ENCODE data around the gene SRGAP3.

Gene SRGAP3

DNA sequence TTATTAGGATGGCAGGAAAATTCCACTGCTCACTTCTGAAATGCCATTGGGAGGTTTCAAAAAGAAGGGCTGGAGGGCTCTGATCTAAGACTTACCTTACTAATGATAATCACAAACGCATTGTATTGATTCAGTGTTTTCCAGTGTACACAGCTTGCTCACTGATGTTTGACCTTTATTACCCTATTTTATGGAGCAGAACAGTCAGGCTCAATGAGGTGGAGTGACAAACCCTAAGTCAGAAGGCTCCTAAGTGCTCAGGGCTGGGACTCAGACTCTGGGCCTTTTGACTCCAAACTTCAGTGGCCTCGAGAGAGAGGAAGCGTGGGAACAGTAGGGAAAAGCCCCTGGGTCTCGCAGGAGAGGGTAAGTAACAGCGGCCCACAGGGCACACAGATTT is 265.9 kb downstream of the SRGAP3 start:
- Histone ChIP-seq H3K9ac (ENCODE audit: low read depth, low read length, poor library complexity, severe bottlenecking) (no peak overlapping the region), H3K36me3 (ENCODE audit: insufficient read depth, low read length) (no peaks in the 10 kb centered on the region), H2AFZ (ENCODE audit: low read length) (no peak overlapping the region), H3K4me3 (ENCODE audit: low read length, poor library complexity, severe bottlenecking) (no peak overlapping the region), H3K4me2 (ENCODE audit: low read depth, low read length, poor library complexity, severe bottlenecking) (no peak overlapping the region), H3F3A (ENCODE audit: low read depth) (no peaks in the 10 kb centered on the region), H3K79me2 (ENCODE audit: insufficient read depth, low read length) (no peaks in the 10 kb centered on the region), H4K20me1 (ENCODE audit: insufficient read depth, low read length, poor library complexity, severe bottlenecking) (no peaks in the 10 kb centered on the region), H3K4me1 (ENCODE audit: insufficient read depth, low read length, poor library complexity, severe bottlenecking) (no peaks in the 10 kb centered on the region), H3K27me3 (ENCODE audit: insufficient read depth, low read length, poor library complexity, severe bottlenecking) (no peaks in the 10 kb centered on the region), H3K9me2 (replicated peaks; ENCODE audit: low read depth, low read length) (no peaks in the 10 kb centered on the region), H3K9me3 (ENCODE audit: insufficient read depth, low read depth, low read length) (no peaks in the 10 kb centered on the region)
- no peak for TF ChIP-seq EZH2phosphoT487 (IDR thresholded peaks at IDR 0.05; ENCODE audit: borderline replicate concordance)

GRCh38 chr3:8983026-8983425 is 266.4 kb downstream of the SRGAP3 start:
- H3K9ac ChIP-seq (ENCODE audit: low read depth, low read length, poor library complexity, severe bottlenecking): no peak overlapping the region
- H3K9me3 ChIP-seq (ENCODE audit: insufficient read depth, low read depth, low read length): no peaks in the 10 kb centered on the region
- H2AFZ ChIP-seq (ENCODE audit: low read length): no peak overlapping the region
- no peaks in the 10 kb centered on the region for H3F3A ChIP-seq (ENCODE audit: low read depth)
- no peak overlapping the region for H3K4me3 ChIP-seq (ENCODE audit: low read length, poor library complexity, severe bottlenecking)
- H4K20me1 ChIP-seq (ENCODE audit: insufficient read depth, low read length, poor library complexity, severe bottlenecking): no peaks in the 10 kb centered on the region
- no peak overlapping the region for H3K4me2 ChIP-seq (ENCODE audit: low read depth, low read length, poor library complexity, severe bottlenecking)
- H3K4me1 ChIP-seq (ENCODE audit: insufficient read depth, low read length, poor library complexity, severe bottlenecking): no peaks in the 10 kb centered on the region
- H3K27me3 ChIP-seq (ENCODE audit: insufficient read depth, low read length, poor library complexity, severe bottlenecking): no peaks in the 10 kb centered on the region
- no peaks in the 10 kb centered on the region for H3K36me3 ChIP-seq (ENCODE audit: insufficient read depth, low read length)
- TF ChIP-seq EZH2phosphoT487 (IDR thresholded peaks at IDR 0.05; ENCODE audit: borderline replicate concordance) (no peak), CTCF (conservative IDR thresholded peaks at IDR 0.05; ENCODE audit: low read length) (no peak)
- H3K9me2 ChIP-seq (replicated peaks; ENCODE audit: low read depth, low read length): no peaks in the 10 kb centered on the region
- no peaks in the 10 kb centered on the region for H3K79me2 ChIP-seq (ENCODE audit: insufficient read depth, low read length)

GRCh38 chr3:8982509-8982908 is 266.9 kb downstream of the SRGAP3 start:
- Histone ChIP-seq H2AFZ (ENCODE audit: low read length) (no peak overlapping the region), H3K4me1 (ENCODE audit: insufficient read depth, low read length, poor library complexity, severe bottlenecking) (no peaks in the 10 kb centered on the region), H3K79me2 (ENCODE audit: insufficient read depth, low read length) (no peaks in the 10 kb centered on the region), H3K9me2 (replicated peaks; ENCODE audit: low read depth, low read length) (no peaks in the 10 kb centered on the region), H4K20me1 (ENCODE audit: insufficient read depth, low read length, poor library complexity, severe bottlenecking) (no peaks in the 10 kb centered on the region), H3K4me3 (ENCODE audit: low read length, poor library complexity, severe bottlenecking) (no peak overlapping the region), H3K27me3 (ENCODE audit: insufficient read depth, low read length, poor library complexity, severe bottlenecking) (no peaks in the 10 kb centered on the region), H3F3A (ENCODE audit: low read depth) (no peaks in the 10 kb centered on the region), H3K36me3 (ENCODE audit: insufficient read depth, low read length) (no peaks in the 10 kb centered on the region), H3K9ac (ENCODE audit: low read depth, low read length, poor library complexity, severe bottlenecking) (no peak overlapping the region), H3K4me2 (ENCODE audit: low read depth, low read length, poor library complexity, severe bottlenecking) (no peak overlapping the region), H3K9me3 (ENCODE audit: insufficient read depth, low read depth, low read length) (no peaks in the 10 kb centered on the region)
- TF ChIP-seq EZH2phosphoT487 (IDR thresholded peaks at IDR 0.05; ENCODE audit: borderline replicate concordance): no peak
- no peak for TF ChIP-seq CTCF (conservative IDR thresholded peaks at IDR 0.05; ENCODE audit: low read length)

DNA sequence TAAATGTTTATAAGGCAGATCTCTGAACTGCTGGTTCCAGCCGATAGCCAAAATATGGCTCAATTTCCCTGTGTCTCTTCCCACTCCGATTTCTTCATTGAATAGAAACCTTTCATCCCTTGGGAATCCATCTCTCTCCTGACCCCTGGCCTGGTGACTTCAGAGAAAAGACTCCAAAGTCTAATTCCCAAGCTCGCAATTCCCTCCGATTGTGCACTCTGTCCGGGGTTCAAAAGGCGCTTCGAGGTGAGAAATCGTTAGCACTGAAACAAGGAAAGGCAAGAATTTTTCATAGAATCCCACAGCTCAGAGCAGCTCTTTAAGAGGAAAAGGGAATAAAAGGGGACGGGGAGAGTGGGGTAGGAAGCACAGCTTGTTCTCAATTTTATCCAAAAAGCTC is 267.7 kb downstream of the SRGAP3 start:
- H3F3A ChIP-seq (ENCODE audit: low read depth): no peaks in the 10 kb centered on the region
- H3K9me3 ChIP-seq (ENCODE audit: insufficient read depth, low read depth, low read length): no peaks in the 10 kb centered on the region
- H2AFZ ChIP-seq (ENCODE audit: low read length): no peak overlapping the region
- TF ChIP-seq EZH2phosphoT487 (IDR thresholded peaks at IDR 0.05; ENCODE audit: borderline replicate concordance) (no peak), CTCF (conservative IDR thresholded peaks at IDR 0.05; ENCODE audit: low read length) (no peak)
- H3K4me1 ChIP-seq (ENCODE audit: insufficient read depth, low read length, poor library complexity, severe bottlenecking): no peaks in the 10 kb centered on the region
- H3K4me2 ChIP-seq (ENCODE audit: low read depth, low read length, poor library complexity, severe bottlenecking): no peak overlapping the region
- no peak overlapping the region for H3K9ac ChIP-seq (ENCODE audit: low read depth, low read length, poor library complexity, severe bottlenecking)
- no peak overlapping the region for H3K4me3 ChIP-seq (ENCODE audit: low read length, poor library complexity, severe bottlenecking)
- H4K20me1 ChIP-seq (ENCODE audit: insufficient read depth, low read length, poor library complexity, severe bottlenecking): no peaks in the 10 kb centered on the region
- H3K9me2 ChIP-seq (replicated peaks; ENCODE audit: low read depth, low read length): no peaks in the 10 kb centered on the region
- no peaks in the 10 kb centered on the region for H3K27me3 ChIP-seq (ENCODE audit: insufficient read depth, low read length, poor library complexity, severe bottlenecking)
- no peaks in the 10 kb centered on the region for H3K79me2 ChIP-seq (ENCODE audit: insufficient read depth, low read length)
- H3K36me3 ChIP-seq (ENCODE audit: insufficient read depth, low read length): no peaks in the 10 kb centered on the region

Measured in Loucy (cell line).